GM19395 (cell line): ENCODE data around the gene ADORA2B.
"Not testable (repeated sequence)": the region's sequence is repeated elsewhere in the genome, so short reads cannot be mapped to it uniquely, and the experiment has no call there.

ENCODE experiments used
- ATAC-seq: cut with Tn5 transposase; IDR thresholded peaks from one replicate; pipeline ENCODE4 v1.9.1; 2021; ENCODE audit warnings: mild to moderate bottlenecking, moderate library complexity; ENCODE audit not compliant: unreplicated experiment

Gene ADORA2B

GRCh38 chr17:15944759-15945526, at the start of gene ADORA2B:
TSS of gene ADORA2B (plus strand) at chr17:15945130. CDS start at chr17:15945249, 119 bp downstream.
- ATAC-seq: no peak

- no peak for ATAC-seq
Observed at GRCh38 chr17:15896277-15896676, 48.7 kb upstream of the ADORA2B start.

- no peak for ATAC-seq
Observed at GRCh38 chr17:15896834-15897233, 48.1 kb upstream of the ADORA2B start.

GRCh38 chr17:15899596-15899995, 45.3 kb upstream of the ADORA2B start:
- ATAC-seq: not testable (repeated sequence)

GRCh38 chr17:15900871-15901270, 44.1 kb upstream of the ADORA2B start:
- no peak for ATAC-seq

GRCh38 chr17:15905236-15905635, 39.7 kb upstream of the ADORA2B start:
- not testable (repeated sequence) for ATAC-seq

- no peak for ATAC-seq
Observed at GRCh38 chr17:15907290-15907689, 37.6 kb upstream of the ADORA2B start.

GRCh38 chr17:15908378-15908777, 36.6 kb upstream of the ADORA2B start:
- ATAC-seq: no peak

- ATAC-seq: no peak
Observed at GRCh38 chr17:15909481-15909991, 35.4 kb upstream of the ADORA2B start.

- no peak for ATAC-seq
Observed at GRCh38 chr17:15910791-15911190, 34.1 kb upstream of the ADORA2B start.

- ATAC-seq: not testable (repeated sequence)
Observed at GRCh38 chr17:15911701-15912100, 33.2 kb upstream of the ADORA2B start.

GRCh38 chr17:15912416-15912955, 32.4 kb upstream of the ADORA2B start:
- ATAC-seq: no peak

- no peak for ATAC-seq
Observed at GRCh38 chr17:15913826-15914225, 31.1 kb upstream of the ADORA2B start.

- no peak for ATAC-seq
Observed at GRCh38 chr17:15914400-15915170, 30.3 kb upstream of the ADORA2B start.

- no peak for ATAC-seq
Observed at GRCh38 chr17:15915961-15916360, 29.0 kb upstream of the ADORA2B start.

GRCh38 chr17:15917021-15917437, 27.9 kb upstream of the ADORA2B start:
- no peak for ATAC-seq

- no peak for ATAC-seq
Observed at GRCh38 chr17:15917438-15918027, 27.4 kb upstream of the ADORA2B start.

GRCh38 chr17:15918261-15918660, 26.7 kb upstream of the ADORA2B start:
- ATAC-seq: no peak

- no peak for ATAC-seq
Observed at GRCh38 chr17:15918661-15919259, 26.2 kb upstream of the ADORA2B start.

- no peak for ATAC-seq
Observed at GRCh38 chr17:15919466-15919865, 25.5 kb upstream of the ADORA2B start.

GRCh38 chr17:15920758-15921239, 24.1 kb upstream of the ADORA2B start:
- ATAC-seq: no peak
